A549 (cell line): ENCODE data around the gene SLC25A40. TPM values are rescaled to one million over a fixed set of nuclear protein-coding genes. Genes with fewer than 3 reads are reported as not detected.

Source experiments
- ATAC-seq, 2 experiments: fragments of 200-7000 bp in 1 of 2; fragments of >200 bp in 1 of 2; cut with Nextera tagmentation in 1 of 2; cut with Tn5 transposase in 1 of 2; 3 replicates each; pipeline versions ENCODE4 v1.8.0 to v1.9.1; 2018 to 2020; ENCODE audit warnings: mild to moderate bottlenecking in 1 of 2, moderate library complexity in 1 of 2
- CTCF ChIA-PET: fragments of 300-600 bp; sonication (Branson Sonifier 250); formaldehyde crosslinking; extraction: SDS; loops from one replicate; lab custom pipeline; 2021; ENCODE audit warnings: antibody characterized with exemption, inconsistent platforms; lab: Yijun Ruan, JAX
- POLR2A ChIA-PET: fragments of 350-600 bp; formaldehyde crosslinking; extraction: SDS; loops from one replicate; lab custom pipeline; 2021; ENCODE audit warnings: antibody characterized with exemption, inconsistent platforms; lab: Yijun Ruan, JAX
- DNase-seq, 2 experiments: peaks; one replicate each; pipeline versions ENCODE4 v3.0.0 to v3.0.0-alpha.2; 2011 to 2016; ENCODE audit warnings: low read depth in 1 of 2, low spot score in 1 of 2
- FAIRE-seq: peaks from 2 replicates; lab custom pipeline; 2011; peaks lifted over from hg19 to GRCh38; lab: Jason Lieb, UNC
- H3K27ac ChIP-seq, 2 experiments: fragments of >200 bp; sonication (Bioruptor Twin); formaldehyde crosslinking; 3 replicates each; pipeline ENCODE4 v1.5.1; 2016 to 2017
- H3K4me1 ChIP-seq: fragments of >200 bp; sonication (Bioruptor Twin); formaldehyde crosslinking; 3 replicates; pipeline ENCODE4 v1.6.1; 2016
- H3K4me2 ChIP-seq: fragments of >200 bp; sonication (Bioruptor Twin); formaldehyde crosslinking; 3 replicates; pipeline ENCODE4 v1.6.1; 2016
- H3K4me3 ChIP-seq: fragments of >200 bp; sonication (Bioruptor Twin); formaldehyde crosslinking; 3 replicates; pipeline ENCODE4 v1.5.1; 2016
- H3K9me3 ChIP-seq: fragments of >200 bp; sonication (Bioruptor Twin); formaldehyde crosslinking; 3 replicates; pipeline ENCODE4 v1.6.1; 2016
- BHLHE40 ChIP-seq: IDR thresholded peaks from 2 replicates; pipeline ENCODE4 v1.6.1; 2012; ENCODE audit warnings: low read depth, low read length, inconsistent platforms
- CBX2 ChIP-seq: fragments of 200-600 bp; sonication (generic); IDR thresholded peaks from 2 replicates; pipeline ENCODE4 v1.6.1; 2016; ENCODE audit warnings: low read depth, mild to moderate bottlenecking, borderline replicate concordance
- CBX8 ChIP-seq: fragments of 200-600 bp; sonication (generic); IDR thresholded peaks from 2 replicates; pipeline ENCODE4 v1.6.1; 2016
- EHMT2 ChIP-seq: fragments of 200-600 bp; sonication (generic); IDR thresholded peaks from 2 replicates; pipeline ENCODE4 v1.6.1; 2016; ENCODE audit warnings: antibody characterized with exemption, low read depth, mild to moderate bottlenecking, moderate library complexity
- ELK1 ChIP-seq: fragments of 150-350 bp; IDR thresholded peaks from 2 replicates; pipeline ENCODE4 v1.6.1; 2014; ENCODE audit warnings: low read depth, mild to moderate bottlenecking, low read length
- ESRRA ChIP-seq: fragments of 150-350 bp; IDR thresholded peaks from 2 replicates; pipeline ENCODE4 v1.6.1; 2014; ENCODE audit warnings: mild to moderate bottlenecking, low read length, borderline replicate concordance
- FOSL2 ChIP-seq, 2 experiments: fragments of 450-650 bp in 1 of 2; fragments of >200 bp in 1 of 2; sonication (Bioruptor Twin) in 1 of 2; formaldehyde crosslinking; IDR thresholded peaks; 2 replicates each; pipeline versions ENCODE4 v1.5.0 to v1.6.1; 2016 to 2020; ENCODE audit warnings: mild to moderate bottlenecking in 1 of 2, moderate library complexity in 1 of 2
- FOXS1 ChIP-seq: fragments of 250-450 bp; sonication (Bioruptor Pico); IDR thresholded peaks from 2 replicates; pipeline ENCODE4 v1.5.0; 2020; ENCODE audit warnings: mild to moderate bottlenecking, moderate library complexity
- HOXA7 ChIP-seq: fragments of 250-450 bp; sonication (Bioruptor Pico); IDR thresholded peaks from 2 replicates; pipeline ENCODE4 v1.5.0; 2020; ENCODE audit warnings: mild to moderate bottlenecking, moderate library complexity
- HOXB13 ChIP-seq: fragments of 250-450 bp; sonication (Bioruptor Pico); IDR thresholded peaks from 2 replicates; pipeline ENCODE4 v1.5.0; 2020; ENCODE audit warnings: low read depth, mild to moderate bottlenecking, moderate library complexity
- JUN ChIP-seq, 2 experiments: fragments of >200 bp; sonication (Bioruptor Twin); formaldehyde crosslinking; IDR thresholded peaks; 2 replicates in 1 of 2; 3 replicates in 1 of 2; pipeline ENCODE4 v1.6.1; 2016 to 2017
- JUNB ChIP-seq: fragments of >200 bp; sonication (Bioruptor Twin); formaldehyde crosslinking; IDR thresholded peaks from 2 replicates; pipeline ENCODE4 v1.6.1; 2016
- KDM1A ChIP-seq: fragments of 200-600 bp; sonication (generic); IDR thresholded peaks from 2 replicates; pipeline ENCODE4 v1.6.1; 2016; ENCODE audit warnings: low read depth, mild to moderate bottlenecking
- MAZ ChIP-seq: fragments of 150-350 bp; IDR thresholded peaks from 2 replicates; pipeline ENCODE4 v1.6.1; 2014; ENCODE audit warnings: antibody characterized with exemption, low read depth, low read length, borderline replicate concordance
- MYC ChIP-seq: IDR thresholded peaks from 2 replicates; pipeline ENCODE4 v1.6.1; 2012; ENCODE audit warnings: mild to moderate bottlenecking, inconsistent platforms, low read length, improper control_type of control experiment, borderline replicate concordance
- NR3C1 ChIP-seq: fragments of >200 bp; sonication (Bioruptor Twin); formaldehyde crosslinking; IDR thresholded peaks from 3 replicates; pipeline ENCODE4 v1.6.1; 2017
- PHF8 ChIP-seq: fragments of 200-600 bp; sonication (generic); IDR thresholded peaks from 2 replicates; pipeline ENCODE4 v1.6.1; 2016; ENCODE audit warnings: low read depth, mild to moderate bottlenecking, antibody characterized with exemption, moderate library complexity, borderline replicate concordance
- RNF2 ChIP-seq: fragments of 200-600 bp; sonication (generic); IDR thresholded peaks from 2 replicates; pipeline ENCODE4 v1.6.1; 2016; ENCODE audit warnings: low read depth, mild to moderate bottlenecking, antibody characterized with exemption, moderate library complexity, borderline replicate concordance
- SMC3 ChIP-seq: fragments of >200 bp; sonication (Bioruptor Twin); formaldehyde crosslinking; IDR thresholded peaks from 3 replicates; pipeline ENCODE4 v1.6.1; 2018; ENCODE audit warnings: inconsistent platforms
- TFCP2L1 ChIP-seq: fragments of 250-450 bp; sonication (Bioruptor Pico); IDR thresholded peaks from 2 replicates; pipeline ENCODE4 v1.5.0; 2021; ENCODE audit warnings: mild to moderate bottlenecking
- ZC3H11A ChIP-seq: fragments of 450-650 bp; IDR thresholded peaks from 2 replicates; pipeline ENCODE4 v1.6.1; 2014; ENCODE audit warnings: antibody characterized with exemption, mild to moderate bottlenecking
- ZNF302 ChIP-seq: fragments of 250-450 bp; sonication (Bioruptor Pico); IDR thresholded peaks from 2 replicates; pipeline ENCODE4 v1.9.0; 2021; ENCODE audit warnings: inconsistent platforms, mild to moderate bottlenecking, moderate library complexity
- ZSCAN20 ChIP-seq: fragments of 250-450 bp; sonication (Bioruptor Pico); IDR thresholded peaks from 2 replicates; pipeline ENCODE4 v1.8.0; 2022; ENCODE audit warnings: mild to moderate bottlenecking, moderate library complexity
- WGBS: methylation state at CpG from one replicate; pipeline ENCODE4 v1.1.6; 2017; ENCODE audit errors: missing lambda C conversion rate; 5-methylcytosine and 5-hydroxymethylcytosine counted together
- polyA plus RNA-seq, 4 experiments: library from polyadenylated mRNA; depleted of rRNA in 3 of 4; stranded (reverse); fragments of >200 nt; fragmentation: RNase III in 1 of 4; extraction: RNeasy Plus Mini Kit Qiagen cat#74134 plus additional on column Dnase treatment in 1 of 4; gene quantifications; 2 replicates in 3 of 4; 3 replicates in 1 of 4; pipeline ENCODE4 v1.2.3, GENCODE V29; 2011 to 2017
- TF ChIP-seq, protein P1 (sequence below): fragments of 200-600 bp; sonication (generic); IDR thresholded peaks from 2 replicates; pipeline ENCODE4 v1.6.1; 2016; ENCODE audit warnings: antibody characterized with exemption, mild to moderate bottlenecking, moderate library complexity
- TF ChIP-seq, protein P2 (sequence below): fragments of >200 bp; sonication (Bioruptor Twin); formaldehyde crosslinking; IDR thresholded peaks from 2 replicates; pipeline ENCODE4 v1.6.1; 2016
- TF ChIP-seq, protein P3 (sequence below): fragments of 250-450 bp; sonication (Bioruptor Pico); IDR thresholded peaks from 2 replicates; pipeline ENCODE4 v1.5.0; 2021; ENCODE audit warnings: mild to moderate bottlenecking, moderate library complexity, borderline replicate concordance

The SLC25A40 gene
- polyA plus RNA-seq, 2 of the 4 experiments (the other 2 are of a cell fraction) = 11.8 to 22.0 TPM

DNA sequence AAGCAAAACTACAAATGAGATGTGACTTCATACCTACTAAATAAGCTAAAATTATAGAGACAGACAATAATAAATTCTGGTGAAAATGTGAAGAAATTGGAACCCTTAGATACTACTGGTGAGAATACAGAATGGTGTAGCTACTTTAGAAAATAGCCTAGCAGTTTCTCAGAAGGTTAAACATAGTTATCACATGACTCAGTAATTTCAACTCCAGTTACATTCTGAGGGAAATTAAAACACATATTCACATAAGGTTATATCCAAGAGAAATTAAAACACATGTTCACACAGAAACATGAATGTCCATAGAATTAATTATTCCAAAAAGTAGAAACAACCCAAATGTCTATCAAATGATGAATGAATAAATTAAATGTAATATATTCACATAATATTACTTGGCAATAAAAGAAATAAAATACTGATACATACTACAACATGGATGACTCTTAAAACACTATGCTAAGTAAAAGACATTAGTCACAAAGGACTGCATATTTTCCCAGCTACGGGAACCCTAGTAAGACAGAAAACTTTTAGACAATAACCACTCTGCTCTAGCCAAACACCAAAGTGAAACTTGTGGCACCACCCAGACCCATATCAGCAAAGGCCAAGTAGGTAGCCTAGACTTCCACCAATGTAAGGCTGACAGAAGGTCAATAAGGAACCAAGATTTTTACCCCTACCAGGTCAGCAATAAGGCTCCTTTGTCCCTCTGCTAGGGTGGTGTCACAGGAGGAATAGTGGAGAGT lies 25.1 kb downstream of the SLC25A40 start:
- H3K9me3 ChIP-seq = no peaks in the 10 kb centered on the region
- peaks cover 5% of the 10 kb centered on the region; the same call in 1 of the 3 replicates for H3K4me1 ChIP-seq
- ATAC-seq (no peak), DNase-seq (no peak), FAIRE-seq (no peak)
- H3K27ac ChIP-seq = no peak overlapping the region
- ChIA-PET POLR2A (no interaction called here), CTCF (no interaction called here)
- H3K4me2 ChIP-seq = no peak overlapping the region
- WGBS = 69% methylated on average over 1 of the region's 1 CpG
- H3K4me3 ChIP-seq = no peak overlapping the region
- TF ChIP-seq HOXA7 (CRISPR knock-in tag) (no peak), HOXB13 (no peak), SMC3 (no peak), ZNF302 (CRISPR knock-in tag) (no peak), KDM1A (no peak), ZSCAN20 (CRISPR knock-in tag) (no peak), MAZ (no peak), RNF2 (no peak), MYC (no peak), EHMT2 (no peak), ZC3H11A (no peak)

DNA sequence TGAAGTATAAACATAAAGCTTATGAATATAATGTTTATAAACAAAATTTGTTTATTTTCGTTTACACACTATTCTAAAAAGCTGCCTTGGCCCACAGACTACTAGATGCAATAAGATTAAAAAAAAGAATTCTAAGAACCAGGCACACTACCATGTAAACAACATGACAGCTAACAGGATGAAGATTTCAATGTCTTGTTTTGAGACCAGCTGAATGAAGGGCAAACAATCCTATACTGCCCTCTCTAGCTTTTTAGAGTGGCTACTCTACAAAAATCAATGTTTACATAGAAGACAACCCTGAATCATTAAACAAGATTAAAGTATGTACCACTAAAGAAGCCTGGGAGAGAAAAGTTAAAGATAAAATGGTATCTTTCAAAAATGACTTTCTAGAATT lies 38.6 kb downstream of the SLC25A40 start:
- H3K4me2 ChIP-seq = no peak overlapping the region
- H3K27ac ChIP-seq = no peak overlapping the region
- H3K4me1 ChIP-seq = no peaks in the 10 kb centered on the region
- TF ChIP-seq, protein P1, sequence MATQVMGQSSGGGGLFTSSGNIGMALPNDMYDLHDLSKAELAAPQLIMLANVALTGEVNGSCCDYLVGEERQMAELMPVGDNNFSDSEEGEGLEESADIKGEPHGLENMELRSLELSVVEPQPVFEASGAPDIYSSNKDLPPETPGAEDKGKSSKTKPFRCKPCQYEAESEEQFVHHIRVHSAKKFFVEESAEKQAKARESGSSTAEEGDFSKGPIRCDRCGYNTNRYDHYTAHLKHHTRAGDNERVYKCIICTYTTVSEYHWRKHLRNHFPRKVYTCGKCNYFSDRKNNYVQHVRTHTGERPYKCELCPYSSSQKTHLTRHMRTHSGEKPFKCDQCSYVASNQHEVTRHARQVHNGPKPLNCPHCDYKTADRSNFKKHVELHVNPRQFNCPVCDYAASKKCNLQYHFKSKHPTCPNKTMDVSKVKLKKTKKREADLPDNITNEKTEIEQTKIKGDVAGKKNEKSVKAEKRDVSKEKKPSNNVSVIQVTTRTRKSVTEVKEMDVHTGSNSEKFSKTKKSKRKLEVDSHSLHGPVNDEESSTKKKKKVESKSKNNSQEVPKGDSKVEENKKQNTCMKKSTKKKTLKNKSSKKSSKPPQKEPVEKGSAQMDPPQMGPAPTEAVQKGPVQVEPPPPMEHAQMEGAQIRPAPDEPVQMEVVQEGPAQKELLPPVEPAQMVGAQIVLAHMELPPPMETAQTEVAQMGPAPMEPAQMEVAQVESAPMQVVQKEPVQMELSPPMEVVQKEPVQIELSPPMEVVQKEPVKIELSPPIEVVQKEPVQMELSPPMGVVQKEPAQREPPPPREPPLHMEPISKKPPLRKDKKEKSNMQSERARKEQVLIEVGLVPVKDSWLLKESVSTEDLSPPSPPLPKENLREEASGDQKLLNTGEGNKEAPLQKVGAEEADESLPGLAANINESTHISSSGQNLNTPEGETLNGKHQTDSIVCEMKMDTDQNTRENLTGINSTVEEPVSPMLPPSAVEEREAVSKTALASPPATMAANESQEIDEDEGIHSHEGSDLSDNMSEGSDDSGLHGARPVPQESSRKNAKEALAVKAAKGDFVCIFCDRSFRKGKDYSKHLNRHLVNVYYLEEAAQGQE = no peak
- no peak for TF ChIP-seq PHF8
- TF ChIP-seq ELK1 = no peak
- no peak for TF ChIP-seq JUN (IDR thresholded peaks at IDR 0.05)
- TF ChIP-seq, protein P2, sequence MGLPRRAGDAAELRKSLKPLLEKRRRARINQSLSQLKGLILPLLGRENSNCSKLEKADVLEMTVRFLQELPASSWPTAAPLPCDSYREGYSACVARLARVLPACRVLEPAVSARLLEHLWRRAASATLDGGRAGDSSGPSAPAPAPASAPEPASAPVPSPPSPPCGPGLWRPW = no peak
- TF ChIP-seq FOSL2 (IDR thresholded peaks at IDR 0.05) = no peak
- TF ChIP-seq FOSL2 (CRISPR knock-in tag; IDR thresholded peaks at IDR 0.05) = no peak
- no peak for TF ChIP-seq ZNF302 (CRISPR knock-in tag)
- no peak for TF ChIP-seq BHLHE40
- TF ChIP-seq NR3C1 = no peak
- no peak for TF ChIP-seq ZC3H11A
- TF ChIP-seq CBX2 = no peak
- TF ChIP-seq, protein P3, sequence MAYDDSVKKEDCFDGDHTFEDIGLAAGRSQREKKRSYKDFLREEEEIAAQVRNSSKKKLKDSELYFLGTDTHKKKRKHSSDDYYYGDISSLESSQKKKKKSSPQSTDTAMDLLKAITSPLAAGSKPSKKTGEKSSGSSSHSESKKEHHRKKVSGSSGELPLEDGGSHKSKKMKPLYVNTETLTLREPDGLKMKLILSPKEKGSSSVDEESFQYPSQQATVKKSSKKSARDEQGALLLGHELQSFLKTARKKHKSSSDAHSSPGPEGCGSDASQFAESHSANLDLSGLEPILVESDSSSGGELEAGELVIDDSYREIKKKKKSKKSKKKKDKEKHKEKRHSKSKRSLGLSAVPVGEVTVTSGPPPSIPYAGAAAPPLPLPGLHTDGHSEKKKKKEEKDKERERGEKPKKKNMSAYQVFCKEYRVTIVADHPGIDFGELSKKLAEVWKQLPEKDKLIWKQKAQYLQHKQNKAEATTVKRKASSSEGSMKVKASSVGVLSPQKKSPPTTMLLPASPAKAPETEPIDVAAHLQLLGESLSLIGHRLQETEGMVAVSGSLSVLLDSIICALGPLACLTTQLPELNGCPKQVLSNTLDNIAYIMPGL = no peak
- TF ChIP-seq TFCP2L1 (CRISPR knock-in tag) = no peak
- no peak for TF ChIP-seq JUNB
- TF ChIP-seq RNF2 = no peak
- TF ChIP-seq CBX8 = no peak
- no peak for TF ChIP-seq MYC
- TF ChIP-seq FOXS1 = no peak
- no peak for TF ChIP-seq ESRRA
- ChIA-PET CTCF (no interaction called here), POLR2A (no interaction called here)
- no peak overlapping the region for H3K4me3 ChIP-seq
- ATAC-seq = no peak
- H3K9me3 ChIP-seq = no peaks in the 10 kb centered on the region
- FAIRE-seq = no peak
- WGBS = 66% methylated on average over 1 of the region's 1 CpG
- no peak for DNase-seq
